ENCODE results near the gene JKAMP.

The JKAMP gene

DNA sequence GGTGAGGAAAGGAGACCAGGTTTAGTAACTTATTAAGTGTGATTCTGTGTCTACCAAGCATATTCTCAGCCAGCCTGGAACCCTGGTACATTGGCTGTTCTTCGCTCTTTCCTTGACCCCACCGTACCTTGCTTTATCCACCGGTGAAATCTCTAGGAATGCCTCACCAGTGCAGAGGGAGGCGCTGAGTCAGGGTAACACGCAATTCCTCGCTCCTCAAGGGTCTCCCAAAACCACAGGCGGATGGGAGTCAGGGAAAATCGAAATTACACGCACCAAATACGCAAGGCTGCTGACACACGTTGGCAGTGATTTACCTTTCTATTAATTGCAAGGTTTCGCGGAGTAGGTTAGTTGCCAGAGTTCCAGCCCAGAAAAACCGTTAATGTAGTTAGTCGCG is 954 bp upstream of the JKAMP start:
- DNase-seq (ENCODE audit: low read depth): no peak
- TF ChIP-seq MYC (IDR thresholded peaks at IDR 0.05; ENCODE audit: low read depth, low read length) (no peak), POLR2A (IDR thresholded peaks at IDR 0.05; ENCODE audit: extremely low read depth, insufficient read length) (no peak), CTCF (IDR thresholded peaks at IDR 0.05; ENCODE audit: low read depth, low read length) (no peak), MAX (IDR thresholded peaks at IDR 0.05; ENCODE audit: low read depth, low read length) (no peak)
- H3K4me3 ChIP-seq (ENCODE audit: low read depth, low read length): peak overlapping the region; percentile 98

GRCh38 chr14:59484639-59485175 is 390 bp downstream of the JKAMP start:
- TF ChIP-seq MYC (IDR thresholded peaks at IDR 0.05; ENCODE audit: low read depth, low read length) (no peak), MAX (IDR thresholded peaks at IDR 0.05; ENCODE audit: low read depth, low read length) (no peak), CTCF (IDR thresholded peaks at IDR 0.05; ENCODE audit: low read depth, low read length) (no peak), POLR2A (IDR thresholded peaks at IDR 0.05; ENCODE audit: extremely low read depth, insufficient read length) (no peak)
- H3K4me3 ChIP-seq (ENCODE audit: low read depth, low read length): peak overlapping the region; percentile 98
- DNase-seq (ENCODE audit: low read depth): no peak

- peak; percentile 37 for DNase-seq (ENCODE audit: low read depth)
- H3K4me3 ChIP-seq (ENCODE audit: low read depth, low read length): no peak overlapping the region
- TF ChIP-seq MAX (IDR thresholded peaks at IDR 0.05; ENCODE audit: low read depth, low read length) (no peak), MYC (IDR thresholded peaks at IDR 0.05; ENCODE audit: low read depth, low read length) (no peak), POLR2A (IDR thresholded peaks at IDR 0.05; ENCODE audit: extremely low read depth, insufficient read length) (no peak), CTCF (IDR thresholded peaks at IDR 0.05; ENCODE audit: low read depth, low read length) (no peak)
Observed at GRCh38 chr14:59490756-59491155, 6.4 kb downstream of the JKAMP start.

DNA sequence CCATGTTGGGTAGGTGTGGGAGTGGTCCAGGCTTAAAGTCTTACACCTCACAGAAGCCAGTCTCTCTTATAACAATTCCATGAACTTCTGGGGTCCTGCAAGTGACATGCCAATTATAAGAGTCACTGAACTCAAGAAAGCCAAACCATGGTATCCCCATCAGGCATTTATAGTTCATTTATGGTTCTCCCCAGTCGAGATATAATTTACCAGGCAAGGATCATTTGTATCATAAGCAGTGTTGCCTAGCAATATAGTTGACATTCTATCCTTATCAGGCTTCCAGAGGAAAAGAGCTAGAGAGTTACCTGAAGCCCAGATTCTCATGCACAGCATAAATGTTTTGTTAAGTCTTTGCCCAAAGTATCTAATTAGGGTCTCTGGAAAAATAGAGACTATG is 8.1 kb downstream of the JKAMP start:
- no peak overlapping the region for H3K4me3 ChIP-seq (ENCODE audit: low read depth, low read length)
- TF ChIP-seq MAX (IDR thresholded peaks at IDR 0.05; ENCODE audit: low read depth, low read length): no peak
- TF ChIP-seq CTCF (IDR thresholded peaks at IDR 0.05; ENCODE audit: low read depth, low read length): no peak
- no peak for TF ChIP-seq MYC (IDR thresholded peaks at IDR 0.05; ENCODE audit: low read depth, low read length)
- TF ChIP-seq POLR2A (IDR thresholded peaks at IDR 0.05; ENCODE audit: extremely low read depth, insufficient read length): no peak
- DNase-seq (ENCODE audit: low read depth): no peak

DNA sequence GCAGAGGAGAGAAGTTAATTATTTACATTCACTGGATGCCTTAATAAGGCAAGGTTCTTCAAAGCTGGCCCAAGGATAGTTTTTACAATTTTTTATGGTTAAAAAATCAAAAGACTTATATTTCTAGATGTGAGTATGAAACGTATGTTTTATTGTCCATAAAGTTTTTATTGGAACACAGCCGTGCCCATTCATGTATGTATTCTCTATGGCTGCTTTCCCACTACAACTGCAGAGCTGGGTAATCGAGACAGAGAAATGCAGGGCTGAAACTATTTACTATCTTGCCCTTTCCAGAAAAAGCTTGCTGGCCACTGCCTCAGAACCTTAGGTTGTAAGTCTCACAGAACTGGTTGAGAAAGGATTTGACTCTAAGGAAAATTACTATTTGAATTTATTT is 16.4 kb downstream of the JKAMP start:
- TF ChIP-seq CTCF (IDR thresholded peaks at IDR 0.05; ENCODE audit: low read depth, low read length): no peak
- TF ChIP-seq MAX (IDR thresholded peaks at IDR 0.05; ENCODE audit: low read depth, low read length): no peak
- TF ChIP-seq POLR2A (IDR thresholded peaks at IDR 0.05; ENCODE audit: extremely low read depth, insufficient read length): no peak
- TF ChIP-seq MYC (IDR thresholded peaks at IDR 0.05; ENCODE audit: low read depth, low read length): no peak
- no peak overlapping the region for H3K4me3 ChIP-seq (ENCODE audit: low read depth, low read length)
- DNase-seq (ENCODE audit: low read depth): no peak
